Heart left ventricle (tissue), 16 donors: ENCODE data around the gene CDH12. TPM values are rescaled to one million over a fixed set of nuclear protein-coding genes. Genes with fewer than 3 reads are reported as not detected.
"Not testable (repeated sequence)": the region's sequence is repeated elsewhere in the genome, so short reads cannot be mapped to it uniquely, and the experiment has no call there.

Experiments used
- ATAC-seq, 4 donors: fragments of 200-7000 bp; cut with Tn5 transposase; one replicate each; pipeline ENCODE4 v1.9.1; 2020 to 2022; ENCODE audit warnings: moderate library complexity in 4 of 4, mild to moderate bottlenecking in 3 of 4, moderate number of reproducible peaks in 1 of 4
- DNase-seq, 5 donors: peaks; one replicate each; pipeline ENCODE4 v3.0.0-alpha.2; 2020
- H3K27ac ChIP-seq, 12 donors: fragments of 200-600 bp; sonication (generic) in 4 of 12; one replicate each; pipeline versions ENCODE4 v1.5.0 to v1.8.0; 2016 to 2022; ENCODE audit warnings: mild to moderate bottlenecking in 2 of 12
- H3K27me3 ChIP-seq, 9 donors: fragments of 200-600 bp; sonication (generic) in 2 of 9; one replicate each; pipeline versions ENCODE4 v1.5.1 to v1.8.0; 2016 to 2022; ENCODE audit warnings: mild to moderate bottlenecking in 3 of 9
- H3K36me3 ChIP-seq, 9 donors: fragments of 200-600 bp; sonication (generic) in 2 of 9; one replicate each; pipeline versions ENCODE4 v1.5.0 to v1.8.0; 2018 to 2022; ENCODE audit warnings: mild to moderate bottlenecking in 2 of 9
- H3K4me1 ChIP-seq, 12 donors: fragments of 200-600 bp; sonication (generic) in 4 of 12; one replicate each; pipeline versions ENCODE4 v1.5.0 to v1.8.0; 2016 to 2022; ENCODE audit warnings: mild to moderate bottlenecking in 3 of 12
- H3K4me3 ChIP-seq, 12 donors: fragments of 200-600 bp; sonication (generic) in 4 of 12; one replicate each; pipeline versions ENCODE4 v1.5.0 to v1.8.0; 2017 to 2022; ENCODE audit warnings: mild to moderate bottlenecking in 9 of 12, moderate library complexity in 4 of 12
- H3K9me3 ChIP-seq, 12 donors: fragments of 200-600 bp; sonication (generic) in 4 of 12; one replicate each; pipeline versions ENCODE4 v1.5.0 to v1.8.0; 2016 to 2022; ENCODE audit warnings: mild to moderate bottlenecking in 1 of 12
- POLR2A ChIP-seq, 2 donors: fragments of 450-650 bp; IDR thresholded peaks; one replicate each; pipeline ENCODE4 v1.6.1; 2017; ENCODE audit warnings: antibody characterized with exemption in 2 of 2, mild to moderate bottlenecking in 2 of 2, moderate library complexity in 2 of 2
- WGBS, 4 donors: extraction: QIAGEN DNeasy Blood & Tissue Kit in 2 of 4; methylation state at CpG; one replicate each; pipeline versions ENCODE4 v1.1.5 to v1.1.7; 2013 to 2018; 5-methylcytosine and 5-hydroxymethylcytosine counted together
- intact Hi-C, 10 donors: fragments of 100-400 bp; cut with DNase I; formaldehyde crosslinking; loops; one replicate each; pipeline versions ENCODE4 v1.11.1 to v1.14.2; 2022
- polyA plus RNA-seq, 2 donors: library from polyadenylated mRNA; stranded (reverse); fragments of 200-250 nt; gene quantifications; one replicate each; pipeline ENCODE4 v1.2.3, GENCODE V29; 2013
- total RNA-seq, 9 donors: library from RNA; depleted of rRNA in 2 of 9; stranded (reverse); fragments of >200 nt in 2 of 9; fragmentation: NEBNext Ultra II Directional in 3 of 9; extraction: Animal tissue kit (Norgen Biotek cat#: 25700) in 3 of 9; gene quantifications; one replicate each; pipeline versions ENCODE4 v1.1.0 to v1.2.4, GENCODE V29; 2016 to 2023
- TF ChIP-seq, protein P1 (sequence below), 12 donors: fragments of 200-600 bp; sonication (generic) in 4 of 12; IDR thresholded peaks; one replicate each; pipeline versions ENCODE4 v1.5.0 to v1.8.0; 2018 to 2022; ENCODE audit warnings: antibody characterized with exemption in 12 of 12, mild to moderate bottlenecking in 5 of 12
- donor health status: ischemic (EF 13 %, LVEDD 7.1; RV severe dilation, severe dysfunction).
- donor health status: healthy with polysubstance abuse.
- donor health status: DM: no; HTN: yes; CAD: no.
- donor health status: DM: no; HTN: no; CAD: no.
- donor health status: ischemic (EF 25% LVEDD 6.9; RV normal size, moderate dysfunction).
- donor health status: ischemic (EF 25% LVEDD 5.7; RV mildly dilated, moderate dysfunction).
- donor health status: healthy.
- donor health status: DM: yes; HTN: yes; CAD: no.
- donor health status: ischemic (EF 35%, LVEDD 5.7; RV mildly dilated, moderate dysfunction).
- donor health status: nonischemic (EF 11% LVEDD 7.7; RV severe dilation, severe dysfunction).
- donor health status: DM: yes; HTN: yes; CAD: no.
- donor health status: PGD.
- donor health status: ischemic (EF 29% LVEDD 5.4; RV normal size, mild dysfunction).
- donor health status: nonischemic (EF 23%, LVEDD 6.1; RV moderate dilation, normal function).

Gene CDH12
- total and polyA plus RNA-seq, 11 donors: 0.11 TPM; not detected in 10

DNA sequence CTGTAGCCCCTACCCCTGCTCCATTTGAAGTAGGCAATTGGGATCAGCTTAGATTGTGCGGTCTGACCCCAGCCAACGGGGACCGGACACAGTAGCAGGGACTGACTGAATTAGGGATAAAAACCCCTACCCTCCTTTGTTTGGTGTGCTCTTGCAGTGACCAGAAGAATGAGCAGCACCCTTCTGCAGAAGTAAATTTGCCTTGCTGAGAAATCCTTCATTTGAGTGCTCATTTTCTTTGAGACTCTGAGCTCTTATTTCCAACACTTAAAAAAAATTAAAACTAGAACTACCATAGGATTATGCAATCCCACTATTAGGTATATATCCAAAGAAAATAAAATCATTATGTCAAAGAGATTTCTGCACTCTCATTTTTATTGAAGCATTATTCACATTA, 560.0 kb downstream of the CDH12 start:
- Histone ChIP-seq H3K36me3 (no peaks in the 10 kb centered on the region), H3K9me3 (peaks cover 0 to 42% (median 15%) of the 10 kb centered on the region in 12 donors), H3K27ac (no peak overlapping the region), H3K4me1 (no peaks in the 10 kb centered on the region), H3K4me3 (no peak overlapping the region), H3K27me3 (no peaks in the 10 kb centered on the region)
- WGBS, 4 donors: 83 to 96% (median 89%) methylated on average over 3 of the region's 3 CpGs
- intact Hi-C loops: no loop called here
- DNase-seq: no peak
- TF ChIP-seq, protein P1, sequence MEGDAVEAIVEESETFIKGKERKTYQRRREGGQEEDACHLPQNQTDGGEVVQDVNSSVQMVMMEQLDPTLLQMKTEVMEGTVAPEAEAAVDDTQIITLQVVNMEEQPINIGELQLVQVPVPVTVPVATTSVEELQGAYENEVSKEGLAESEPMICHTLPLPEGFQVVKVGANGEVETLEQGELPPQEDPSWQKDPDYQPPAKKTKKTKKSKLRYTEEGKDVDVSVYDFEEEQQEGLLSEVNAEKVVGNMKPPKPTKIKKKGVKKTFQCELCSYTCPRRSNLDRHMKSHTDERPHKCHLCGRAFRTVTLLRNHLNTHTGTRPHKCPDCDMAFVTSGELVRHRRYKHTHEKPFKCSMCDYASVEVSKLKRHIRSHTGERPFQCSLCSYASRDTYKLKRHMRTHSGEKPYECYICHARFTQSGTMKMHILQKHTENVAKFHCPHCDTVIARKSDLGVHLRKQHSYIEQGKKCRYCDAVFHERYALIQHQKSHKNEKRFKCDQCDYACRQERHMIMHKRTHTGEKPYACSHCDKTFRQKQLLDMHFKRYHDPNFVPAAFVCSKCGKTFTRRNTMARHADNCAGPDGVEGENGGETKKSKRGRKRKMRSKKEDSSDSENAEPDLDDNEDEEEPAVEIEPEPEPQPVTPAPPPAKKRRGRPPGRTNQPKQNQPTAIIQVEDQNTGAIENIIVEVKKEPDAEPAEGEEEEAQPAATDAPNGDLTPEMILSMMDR (IDR thresholded peaks at IDR 0.05): no peak
- TF ChIP-seq POLR2A (IDR thresholded peaks at IDR 0.05): no peak
- no peak for ATAC-seq

DNA sequence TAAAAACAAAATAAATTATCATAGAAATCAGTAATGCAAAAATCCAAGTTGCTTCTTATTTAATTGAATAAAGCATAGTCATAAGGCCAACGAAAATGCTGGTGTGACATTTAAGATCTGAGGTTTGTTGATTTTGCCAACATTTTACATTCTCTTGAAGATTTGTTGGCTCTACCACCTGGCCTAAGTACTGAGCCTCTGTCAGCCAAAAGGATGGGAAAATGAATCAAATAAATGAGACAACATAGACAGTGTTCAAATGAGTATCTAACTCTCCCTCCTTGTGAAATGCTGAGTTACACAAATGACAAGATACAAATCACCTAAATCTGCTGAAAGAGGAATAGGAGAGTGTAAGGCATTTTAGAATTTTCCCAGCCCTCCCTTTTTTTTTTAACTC, 575.0 kb downstream of the CDH12 start:
- no peak for TF ChIP-seq POLR2A (IDR thresholded peaks at IDR 0.05)
- Histone ChIP-seq H3K9me3 (peaks cover 0 to 24% (median 2%) of the 10 kb centered on the region in 12 donors), H3K4me3 (no peak overlapping the region), H3K27me3 (no peaks in the 10 kb centered on the region), H3K27ac (no peak overlapping the region), H3K4me1 (no peaks in the 10 kb centered on the region), H3K36me3 (no peaks in the 10 kb centered on the region)
- DNase-seq (no peak), ATAC-seq (no peak)
- 62 to 70% (median 68%) methylated on average over 1 of the region's 1 CpG for WGBS, 4 donors
- intact Hi-C loops: no loop called here

DNA sequence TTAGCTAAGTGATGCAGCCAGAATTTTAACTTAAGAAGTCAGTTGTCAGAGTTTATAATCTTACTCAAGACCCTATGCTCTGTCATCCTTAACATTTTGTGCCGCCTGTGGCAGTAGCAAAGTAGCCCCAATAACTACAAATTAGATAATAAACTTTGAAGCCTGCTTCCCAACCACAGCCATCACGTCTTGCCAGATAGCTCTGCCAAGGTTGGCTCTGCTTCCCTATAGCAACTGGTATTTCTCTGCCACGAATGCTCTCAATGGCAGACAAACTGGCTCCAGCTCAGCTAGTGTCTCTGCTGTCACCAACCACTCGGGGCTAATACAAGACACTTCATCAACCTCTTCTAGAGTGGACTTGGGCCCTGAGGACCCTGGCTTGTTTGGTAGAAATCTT, 576.1 kb downstream of the CDH12 start:
- no peak overlapping the region for H3K27ac ChIP-seq
- WGBS, 4 donors: 36 to 48% (median 40%) methylated on average over 4 of the region's 4 CpGs
- DNase-seq: no peak
- no peaks in the 10 kb centered on the region for H3K36me3 ChIP-seq
- TF ChIP-seq POLR2A (IDR thresholded peaks at IDR 0.05): no peak
- TF ChIP-seq, protein P1 (IDR thresholded peaks at IDR 0.05): no peak
- no peaks in the 10 kb centered on the region for H3K27me3 ChIP-seq
- ATAC-seq: no peak
- intact Hi-C loops: no loop called here
- no peaks in the 10 kb centered on the region for H3K4me1 ChIP-seq
- peaks cover 0 to 23% (median 2%) of the 10 kb centered on the region in 12 donors for H3K9me3 ChIP-seq
- no peak overlapping the region for H3K4me3 ChIP-seq

DNA sequence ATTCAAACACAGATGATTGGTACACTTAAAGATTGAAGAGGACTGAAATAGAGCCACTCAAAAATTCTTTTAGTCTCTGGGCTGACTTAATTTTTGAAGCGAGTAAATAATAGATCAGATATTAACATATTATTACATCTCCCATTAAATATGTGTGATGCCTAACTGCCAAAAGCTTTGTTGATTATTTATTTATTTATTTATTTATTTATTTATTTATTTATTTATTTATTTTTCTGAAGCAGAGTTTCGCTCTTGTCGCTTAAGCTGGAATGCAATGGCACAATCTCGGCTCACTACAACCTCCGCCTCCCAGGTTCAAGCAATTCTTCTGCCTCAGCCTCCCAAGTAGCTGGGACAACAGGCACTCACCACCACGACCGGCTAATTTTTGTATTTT, 587.3 kb downstream of the CDH12 start:
- H3K27ac ChIP-seq, ATAC-seq, H3K4me1 ChIP-seq, intact Hi-C loops, DNase-seq, H3K27me3 ChIP-seq, H3K36me3 ChIP-seq, H3K4me3 ChIP-seq: not testable (repeated sequence)
- peaks cover 0 to 15% (median 0%) of the 10 kb centered on the region in 12 donors for H3K9me3 ChIP-seq
- WGBS, 4 donors: 79 to 93% (median 85%) methylated on average over 7 of the region's 7 CpGs

DNA sequence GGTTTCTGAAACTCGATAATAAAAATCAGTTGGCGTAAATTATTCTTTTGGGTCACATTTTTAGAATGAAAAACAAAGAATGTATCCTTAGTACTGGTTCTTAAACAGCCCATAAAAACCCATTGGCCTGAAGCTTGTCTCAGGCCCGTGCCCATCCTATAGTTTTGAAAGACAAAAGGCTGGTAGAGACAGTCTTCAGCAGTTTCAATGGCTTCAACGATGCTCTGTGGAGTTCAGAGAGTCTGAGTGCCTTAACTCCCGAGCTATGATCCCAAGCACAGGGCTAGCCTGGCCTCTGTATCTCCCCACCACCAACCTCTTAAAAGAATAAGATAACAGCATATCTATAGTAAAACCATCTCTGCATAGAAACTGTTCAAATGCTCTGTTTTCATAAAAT, 595.0 kb downstream of the CDH12 start:
- ATAC-seq: no peak
- Histone ChIP-seq H3K27me3 (no peaks in the 10 kb centered on the region), H3K36me3 (no peaks in the 10 kb centered on the region), H3K4me1 (no peaks in the 10 kb centered on the region), H3K27ac (no peak overlapping the region), H3K4me3 (no peak overlapping the region), H3K9me3 (peaks cover 0 to 2% (median 0%) of the 10 kb centered on the region in 12 donors)
- TF ChIP-seq POLR2A (IDR thresholded peaks at IDR 0.05): no peak
- TF ChIP-seq, protein P1 (IDR thresholded peaks at IDR 0.05): no peak
- 56 to 72% (median 65%) methylated on average over 5 of the region's 5 CpGs for WGBS, 4 donors
- intact Hi-C loops: no loop called here
- DNase-seq: no peak
